Neural cell (in vitro differentiated cells): Measurements from ENCODE around the gene FAF2. TPM values are rescaled to one million over a fixed set of nuclear protein-coding genes. Genes with fewer than 3 reads are reported as not detected.

ENCODE experiments used
- H2AFZ ChIP-seq: fragments of 200-600, 300-800 bp; sonication (generic), shearing (Covaris generic); 2 replicates; pipeline ENCODE4 v1.6.0; 2014; ENCODE audit warnings: low read depth, mild to moderate bottlenecking, antibody characterized with exemption, low read length, moderate library complexity
- H3F3A ChIP-seq: fragments of 200-600 bp; shearing (Covaris generic); 2 replicates; pipeline ENCODE4 v1.6.1; 2016; ENCODE audit warnings: mild to moderate bottlenecking, moderate library complexity, mixed read lengths, antibody characterized with exemption, low read length; ENCODE audit not compliant: insufficient read depth, poor library complexity, severe bottlenecking
- H3K27ac ChIP-seq: fragments of 200-600, 300-800 bp; sonication (generic), shearing (Covaris generic); 2 replicates; pipeline ENCODE4 v1.5.1; 2014; ENCODE audit warnings: mild to moderate bottlenecking, low read length, moderate library complexity
- H3K27me3 ChIP-seq: fragments of 300-800, 200-600 bp; sonication (generic), shearing (Covaris generic); 2 replicates; pipeline ENCODE4 v1.6.0; 2014; ENCODE audit warnings: mild to moderate bottlenecking, low read depth, low read length, moderate library complexity; ENCODE audit not compliant: insufficient read depth
- H3K36me3 ChIP-seq: fragments of 300-800, 200-600 bp; sonication (generic), shearing (Covaris generic); 2 replicates; pipeline ENCODE4 v1.5.1; 2014; ENCODE audit warnings: mild to moderate bottlenecking, antibody characterized with exemption, low read length, moderate library complexity; ENCODE audit not compliant: insufficient read depth
- H3K4me2 ChIP-seq: fragments of 300-800, 200-600 bp; sonication (generic), shearing (Covaris generic); 2 replicates; pipeline ENCODE4 v1.6.0; 2014; ENCODE audit warnings: mild to moderate bottlenecking, low read length
- H3K4me3 ChIP-seq: fragments of 300-800, 200-600 bp; sonication (generic), shearing (Covaris generic); 2 replicates; pipeline ENCODE4 v1.5.1; 2014; ENCODE audit warnings: mild to moderate bottlenecking, low read length, moderate library complexity
- H3K79me2 ChIP-seq: fragments of 200-600 bp; shearing (Covaris generic); replicated peaks from 2 replicates; pipeline ENCODE4 v1.6.0; 2014; ENCODE audit warnings: mild to moderate bottlenecking, low read length, moderate library complexity; ENCODE audit not compliant: insufficient read depth
- H3K9ac ChIP-seq: fragments of 300-800, 200-600 bp; sonication (generic), shearing (Covaris generic); 2 replicates; pipeline ENCODE4 v1.6.1; 2016; ENCODE audit warnings: mild to moderate bottlenecking, low read length, mixed read lengths
- H3K9me2 ChIP-seq: fragments of 200-600 bp; shearing (Covaris generic); 2 replicates; pipeline ENCODE4 v1.6.1; 2016; ENCODE audit warnings: mild to moderate bottlenecking, low read length, mixed read lengths; ENCODE audit not compliant: insufficient read depth
- H3K9me3 ChIP-seq: fragments of 200-600, 300-800 bp; sonication (generic), shearing (Covaris generic); 2 replicates; pipeline ENCODE4 v1.6.1; 2016; ENCODE audit warnings: mild to moderate bottlenecking, mixed run types, low read length, moderate library complexity, mixed read lengths
- H4K20me1 ChIP-seq: fragments of 200-600 bp; shearing (Covaris generic); 2 replicates; pipeline ENCODE4 v1.6.1; 2016; ENCODE audit warnings: mild to moderate bottlenecking, mixed run types; ENCODE audit not compliant: insufficient read depth
- EP300 ChIP-seq: fragments of 450-650 bp; conservative IDR thresholded peaks from 2 replicates; pipeline ENCODE4 v1.6.1; 2014; ENCODE audit warnings: antibody characterized with exemption, mild to moderate bottlenecking, moderate library complexity; ENCODE audit not compliant: poor library complexity, severe bottlenecking
- EZH2 ChIP-seq: fragments of 200-600, 300-800 bp; shearing (Covaris generic), sonication (generic); IDR thresholded peaks from 2 replicates; pipeline ENCODE4 v1.6.1; 2014; ENCODE audit warnings: antibody characterized with exemption, low read length, borderline replicate concordance, mild to moderate bottlenecking; ENCODE audit not compliant: insufficient read depth, poor library complexity, severe bottlenecking
- MXI1 ChIP-seq: fragments of 450-650 bp; conservative IDR thresholded peaks from 2 replicates; pipeline ENCODE4 v1.6.1; 2014; ENCODE audit warnings: antibody characterized with exemption, mild to moderate bottlenecking; ENCODE audit not compliant: poor library complexity, severe bottlenecking
- POLR2AphosphoS5 ChIP-seq: IDR thresholded peaks from 2 replicates; pipeline ENCODE4 v1.6.1; 2012
- RAD21 ChIP-seq: fragments of 450-650 bp; conservative IDR thresholded peaks from 2 replicates; pipeline ENCODE4 v1.6.1; 2014; ENCODE audit warnings: antibody characterized with exemption, mild to moderate bottlenecking, moderate library complexity
- REST ChIP-seq: IDR thresholded peaks from 2 replicates; pipeline ENCODE4 v1.6.1; 2012; ENCODE audit warnings: borderline replicate concordance
- SMC3 ChIP-seq: fragments of 450-650 bp; conservative IDR thresholded peaks from 2 replicates; pipeline ENCODE4 v1.6.1; 2014; ENCODE audit warnings: antibody characterized with exemption, mild to moderate bottlenecking, moderate library complexity; ENCODE audit not compliant: poor library complexity
- TAF1 ChIP-seq: IDR thresholded peaks from 2 replicates; pipeline ENCODE4 v1.6.1; 2012; ENCODE audit warnings: low read depth
- polyA plus RNA-seq: library from polyadenylated mRNA; depleted of rRNA; stranded (reverse); fragments of >200 nt; gene quantifications from 2 replicates; pipeline ENCODE4 v1.2.3, GENCODE V29; 2014
- TF ChIP-seq, protein P1 (sequence below): fragments of 450-650 bp; IDR thresholded peaks from 2 replicates; pipeline ENCODE4 v1.5.1; 2014; ENCODE audit warnings: antibody characterized with exemption, mild to moderate bottlenecking, moderate library complexity; ENCODE audit not compliant: poor library complexity, severe bottlenecking

FAF2 gene
- polyA plus RNA-seq, 1 donor from 2014 or later: 30.8 TPM

DNA sequence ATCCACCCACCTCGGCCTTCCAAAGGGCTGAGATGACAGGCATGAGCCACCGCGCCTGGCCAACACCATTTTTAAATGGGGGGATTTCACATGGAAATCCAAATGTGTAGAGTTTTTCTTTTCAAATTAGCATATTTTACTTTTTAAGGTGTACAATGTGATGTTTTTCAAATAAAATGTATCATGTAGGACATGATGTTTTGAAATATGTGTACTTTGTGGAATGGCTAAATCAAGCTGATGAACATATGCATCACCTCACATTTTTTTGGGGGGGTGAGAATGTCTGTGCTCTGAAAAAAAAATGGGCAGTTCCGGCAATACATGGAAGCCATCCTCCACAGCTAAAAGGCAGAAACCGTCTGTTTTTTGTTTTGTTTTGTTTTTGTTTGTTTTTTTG lies 3.4 kb upstream of the FAF2 start:
- no peak overlapping the region for H2AFZ ChIP-seq
- TF ChIP-seq, protein P1, sequence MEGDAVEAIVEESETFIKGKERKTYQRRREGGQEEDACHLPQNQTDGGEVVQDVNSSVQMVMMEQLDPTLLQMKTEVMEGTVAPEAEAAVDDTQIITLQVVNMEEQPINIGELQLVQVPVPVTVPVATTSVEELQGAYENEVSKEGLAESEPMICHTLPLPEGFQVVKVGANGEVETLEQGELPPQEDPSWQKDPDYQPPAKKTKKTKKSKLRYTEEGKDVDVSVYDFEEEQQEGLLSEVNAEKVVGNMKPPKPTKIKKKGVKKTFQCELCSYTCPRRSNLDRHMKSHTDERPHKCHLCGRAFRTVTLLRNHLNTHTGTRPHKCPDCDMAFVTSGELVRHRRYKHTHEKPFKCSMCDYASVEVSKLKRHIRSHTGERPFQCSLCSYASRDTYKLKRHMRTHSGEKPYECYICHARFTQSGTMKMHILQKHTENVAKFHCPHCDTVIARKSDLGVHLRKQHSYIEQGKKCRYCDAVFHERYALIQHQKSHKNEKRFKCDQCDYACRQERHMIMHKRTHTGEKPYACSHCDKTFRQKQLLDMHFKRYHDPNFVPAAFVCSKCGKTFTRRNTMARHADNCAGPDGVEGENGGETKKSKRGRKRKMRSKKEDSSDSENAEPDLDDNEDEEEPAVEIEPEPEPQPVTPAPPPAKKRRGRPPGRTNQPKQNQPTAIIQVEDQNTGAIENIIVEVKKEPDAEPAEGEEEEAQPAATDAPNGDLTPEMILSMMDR: no peak
- no peak for TF ChIP-seq EZH2
- TF ChIP-seq TAF1: no peak
- TF ChIP-seq SMC3: no peak
- no peak overlapping the region for H3K4me3 ChIP-seq
- no peak overlapping the region for H3K4me2 ChIP-seq
- no peaks in the 10 kb centered on the region for H3K9me2 ChIP-seq
- H3F3A ChIP-seq: peaks cover 4% of the 10 kb centered on the region
- H3K9me3 ChIP-seq: no peaks in the 10 kb centered on the region
- no peaks in the 10 kb centered on the region for H3K36me3 ChIP-seq
- peaks cover 14% of the 10 kb centered on the region for H3K79me2 ChIP-seq
- H3K9ac ChIP-seq: no peak overlapping the region
- H3K27ac ChIP-seq: no peak overlapping the region
- no peaks in the 10 kb centered on the region for H4K20me1 ChIP-seq
- no peaks in the 10 kb centered on the region for H3K27me3 ChIP-seq

- Histone ChIP-seq H4K20me1 (no peaks in the 10 kb centered on the region), H3K36me3 (no peaks in the 10 kb centered on the region), H3F3A (peaks cover 4% of the 10 kb centered on the region), H3K4me2 (no peak overlapping the region), H3K79me2 (peaks cover 26% of the 10 kb centered on the region), H3K9ac (no peak overlapping the region), H2AFZ (no peak overlapping the region), H3K27ac (no peak overlapping the region), H3K9me2 (no peaks in the 10 kb centered on the region), H3K9me3 (no peaks in the 10 kb centered on the region), H3K27me3 (no peaks in the 10 kb centered on the region), H3K4me3 (no peak overlapping the region)
- TF ChIP-seq POLR2AphosphoS5 (no peak), EP300 (no peak), TAF1 (no peak), MXI1 (no peak), SMC3 (no peak), EZH2 (no peak), REST (no peak), RAD21 (no peak)
- TF ChIP-seq, protein P1: no peak
Observed at GRCh38 chr5:176446028-176446665, 2.0 kb upstream of the FAF2 start.
